Endometrial microvascular endothelial cells (primary cell): ENCODE measurements around the gene TNIP1. TPM values are rescaled to one million over a fixed set of nuclear protein-coding genes. Genes with fewer than 3 reads are reported as not detected.

ENCODE experiments used
- in situ Hi-C: cut with HindIII; loops from 2 replicates; pipeline ENCODE4 v1.10.0; 2017; ENCODE audit warnings: low sequenced_read_pairs, low pct_unique_long_range_greater_than_20kb; ENCODE audit errors: inconsistent ontology term
- total RNA-seq: library from RNA; depleted of rRNA; stranded (reverse); fragments of >200 nt; gene quantifications from one replicate; pipeline ENCODE4 v1.2.3, GENCODE V29; 2015; ENCODE audit errors: inconsistent ontology term

The TNIP1 gene
- total RNA-seq, 1 donor from 2014 or later = 71.0 TPM

GRCh38 chr5:151088986-151089385 lies 8.2 kb upstream of the TNIP1 start:
- in situ Hi-C loops = no loop called here

GRCh38 chr5:151087486-151087885 lies 6.7 kb upstream of the TNIP1 start:
- in situ Hi-C loops = no loop called here

GRCh38 chr5:151086905-151087360 lies 6.1 kb upstream of the TNIP1 start:
- in situ Hi-C loops = no loop called here

- in situ Hi-C loops = no loop called here
These were observed 5.5 kb upstream of the TNIP1 start for GRCh38 chr5:151086192-151086869.

- in situ Hi-C loops = no loop called here
These were observed 4.7 kb upstream of the TNIP1 start for GRCh38 chr5:151085517-151086041.

- in situ Hi-C loops = no loop called here
These were observed 3.5 kb upstream of the TNIP1 start for GRCh38 chr5:151084363-151084762.

- in situ Hi-C loops = no loop called here
These were observed 2.3 kb upstream of the TNIP1 start for GRCh38 chr5:151083081-151083676.

- in situ Hi-C loops = no loop called here
These were observed 1.6 kb upstream of the TNIP1 start for GRCh38 chr5:151082282-151082902.

GRCh38 chr5:151081431-151082281 lies 822 bp upstream of the TNIP1 start:
- in situ Hi-C loops = no loop called here

GRCh38 chr5:151079838-151080612 lies 809 bp downstream of the TNIP1 start:
- in situ Hi-C loops = no loop called here

- in situ Hi-C loops = no loop called here
These were observed 2.2 kb downstream of the TNIP1 start for GRCh38 chr5:151078490-151079262.

GRCh38 chr5:151077967-151078366 lies 2.9 kb downstream of the TNIP1 start:
- in situ Hi-C loops = no loop called here

GRCh38 chr5:151077419-151077818 lies 3.4 kb downstream of the TNIP1 start:
- in situ Hi-C loops = no loop called here

- in situ Hi-C loops = no loop called here
These were observed 4.2 kb downstream of the TNIP1 start for GRCh38 chr5:151076616-151077015.

GRCh38 chr5:151075698-151076331 lies 5.0 kb downstream of the TNIP1 start:
- in situ Hi-C loops = no loop called here

GRCh38 chr5:151074557-151074956 lies 6.3 kb downstream of the TNIP1 start:
- in situ Hi-C loops = no loop called here

GRCh38 chr5:151073280-151073679 lies 7.6 kb downstream of the TNIP1 start:
- in situ Hi-C loops = no loop called here
